Gastrocnemius medialis (tissue), 4 donors: ENCODE measurements around the gene NHEJ1.

Experiments used
- POLR2A ChIP-seq, 2 donors: fragments of 450-650 bp; IDR thresholded peaks; one replicate each; pipeline ENCODE4 v1.6.1; 2017; ENCODE audit warnings: antibody characterized with exemption in 2 of 2, mild to moderate bottlenecking in 2 of 2, moderate library complexity in 2 of 2
- TF ChIP-seq, protein P1 (sequence below), 5 experiments: fragments of 450-650 bp in 3 of 5; fragments of 200-600 bp in 2 of 5; sonication (generic) in 2 of 5; IDR thresholded peaks in 4 of 5; conservative IDR thresholded peaks in 1 of 5; 1 replicate in 4 of 5; 2 replicates in 1 of 5; pipeline ENCODE4 v1.5.1; 2016 to 2019; ENCODE audit warnings: antibody characterized with exemption in 5 of 5, mild to moderate bottlenecking in 3 of 5, moderate library complexity in 3 of 5

DNA sequence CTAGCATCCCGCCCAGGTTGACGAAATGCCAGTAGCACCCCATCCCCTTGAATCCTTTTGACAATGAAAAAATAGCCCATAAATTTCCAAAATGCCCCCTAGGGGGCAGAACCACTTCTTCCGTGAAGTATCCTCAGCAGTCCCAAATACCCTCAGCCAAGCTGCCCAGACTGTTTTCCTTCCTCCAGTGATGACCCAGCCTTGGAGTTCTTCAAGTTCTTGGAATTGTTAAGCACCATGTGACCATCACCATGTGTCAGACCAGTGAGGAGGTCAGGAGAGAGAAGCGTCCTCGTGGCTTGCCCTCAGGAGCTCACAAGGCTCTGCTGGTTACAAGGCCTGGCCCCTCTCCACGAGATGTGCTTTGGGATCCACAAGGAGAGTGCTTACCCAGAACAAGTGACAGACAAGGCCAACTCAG is 10.6 kb upstream of the NHEJ1 start:
- TF ChIP-seq, protein P1, sequence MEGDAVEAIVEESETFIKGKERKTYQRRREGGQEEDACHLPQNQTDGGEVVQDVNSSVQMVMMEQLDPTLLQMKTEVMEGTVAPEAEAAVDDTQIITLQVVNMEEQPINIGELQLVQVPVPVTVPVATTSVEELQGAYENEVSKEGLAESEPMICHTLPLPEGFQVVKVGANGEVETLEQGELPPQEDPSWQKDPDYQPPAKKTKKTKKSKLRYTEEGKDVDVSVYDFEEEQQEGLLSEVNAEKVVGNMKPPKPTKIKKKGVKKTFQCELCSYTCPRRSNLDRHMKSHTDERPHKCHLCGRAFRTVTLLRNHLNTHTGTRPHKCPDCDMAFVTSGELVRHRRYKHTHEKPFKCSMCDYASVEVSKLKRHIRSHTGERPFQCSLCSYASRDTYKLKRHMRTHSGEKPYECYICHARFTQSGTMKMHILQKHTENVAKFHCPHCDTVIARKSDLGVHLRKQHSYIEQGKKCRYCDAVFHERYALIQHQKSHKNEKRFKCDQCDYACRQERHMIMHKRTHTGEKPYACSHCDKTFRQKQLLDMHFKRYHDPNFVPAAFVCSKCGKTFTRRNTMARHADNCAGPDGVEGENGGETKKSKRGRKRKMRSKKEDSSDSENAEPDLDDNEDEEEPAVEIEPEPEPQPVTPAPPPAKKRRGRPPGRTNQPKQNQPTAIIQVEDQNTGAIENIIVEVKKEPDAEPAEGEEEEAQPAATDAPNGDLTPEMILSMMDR (IDR thresholded peaks at IDR 0.05 in 4 of 5, conservative IDR thresholded peaks at IDR 0.05 in 1 of 5): peak; percentile 51 to 78 (median 76)
- peak; percentile 12 to 24 for TF ChIP-seq POLR2A (IDR thresholded peaks at IDR 0.05)
